OCI-LY1 (cell line): Measurements from ENCODE around the gene WLS.

ENCODE experiments used
- H2AFZ ChIP-seq: fragments of 200-600 bp; sonication (generic), shearing (Covaris generic); 2 replicates; pipeline ENCODE4 v1.6.0; 2014; ENCODE audit warnings: antibody characterized with exemption, mild to moderate bottlenecking, low read length
- H3F3A ChIP-seq: fragments of 200-600 bp; sonication (generic), shearing (Covaris generic); 2 replicates; pipeline ENCODE4 v1.6.0; 2014; ENCODE audit warnings: mild to moderate bottlenecking, antibody characterized with exemption, low read length, moderate library complexity; ENCODE audit not compliant: insufficient read depth
- H3K27ac ChIP-seq: fragments of 200-600 bp; sonication (generic); 2 replicates; pipeline ENCODE4 v1.5.1; 2014; ENCODE audit warnings: low read length, mixed run types, mild to moderate bottlenecking, low read depth; ENCODE audit not compliant: poor library complexity, severe bottlenecking
- H3K27me3 ChIP-seq: fragments of 200-600 bp; sonication (generic); 2 replicates; pipeline ENCODE4 v1.6.0; 2014; ENCODE audit warnings: antibody characterized with exemption, mild to moderate bottlenecking, low read length, moderate library complexity; ENCODE audit not compliant: insufficient read depth
- H3K36me3 ChIP-seq: fragments of 200-600 bp; sonication (generic); 2 replicates; pipeline ENCODE4 v1.6.1; 2014; ENCODE audit warnings: mild to moderate bottlenecking, antibody characterized with exemption, low read length, moderate library complexity, mixed read lengths; ENCODE audit not compliant: insufficient read depth
- H3K4me1 ChIP-seq: fragments of 200-600 bp; sonication (generic); 2 replicates; pipeline ENCODE4 v1.5.1; 2014; ENCODE audit warnings: mild to moderate bottlenecking, low read length, moderate library complexity; ENCODE audit not compliant: insufficient read depth, severe bottlenecking
- H3K4me2 ChIP-seq: fragments of 200-600 bp; sonication (generic), shearing (Covaris generic); 2 replicates; pipeline ENCODE4 v1.6.1; 2014; ENCODE audit warnings: low read length
- H3K4me3 ChIP-seq: fragments of 200-600 bp; sonication (generic); 2 replicates; pipeline ENCODE4 v1.5.1; 2014; ENCODE audit warnings: low read length, low read depth, mild to moderate bottlenecking, mixed read lengths; ENCODE audit not compliant: poor library complexity, severe bottlenecking
- H3K79me2 ChIP-seq: fragments of 200-600 bp; shearing (Covaris generic); 2 replicates; pipeline ENCODE4 v1.6.1; 2016; ENCODE audit warnings: mixed run types, low read length, mixed read lengths; ENCODE audit not compliant: insufficient read depth
- H3K9ac ChIP-seq: fragments of 200-600 bp; sonication (generic), shearing (Covaris generic); 2 replicates; pipeline ENCODE4 v1.6.1; 2014; ENCODE audit warnings: mild to moderate bottlenecking, low read length, mixed read lengths
- H3K9me2 ChIP-seq: fragments of 200-600 bp; sonication (generic), shearing (Covaris generic); 2 replicates; pipeline ENCODE4 v1.6.1; 2014; ENCODE audit warnings: low read depth, mild to moderate bottlenecking, low read length, mixed read lengths
- H3K9me3 ChIP-seq: fragments of 200-600 bp; shearing (Covaris generic); 2 replicates; pipeline ENCODE4 v1.6.1; 2014; ENCODE audit warnings: low read length, mixed read lengths
- H4K20me1 ChIP-seq: fragments of 200-600 bp; sonication (generic), shearing (Covaris generic); 2 replicates; pipeline ENCODE4 v1.6.0; 2016; ENCODE audit warnings: mild to moderate bottlenecking, low read length; ENCODE audit not compliant: insufficient read depth
- CTCF ChIP-seq: fragments of 200-600 bp; sonication (generic), shearing (Covaris generic); IDR thresholded peaks from 2 replicates; pipeline ENCODE4 v1.5.1; 2017; ENCODE audit warnings: mild to moderate bottlenecking, antibody characterized with exemption, low read length, moderate library complexity, mixed read lengths
- EZH2 ChIP-seq: fragments of 200-600 bp; sonication (generic), shearing (Covaris generic); IDR thresholded peaks from 2 replicates; pipeline ENCODE4 v1.8.0; 2017; ENCODE audit warnings: borderline replicate concordance, mixed run types, mild to moderate bottlenecking, antibody characterized with exemption, low read length, moderate library complexity, mixed read lengths

The WLS gene

GRCh38 chr1:68129536-68130250, 102.6 kb downstream of the WLS start:
- Histone ChIP-seq H3K9me2 (no peaks in the 10 kb centered on the region), H3K9ac (no peak overlapping the region), H3K4me3 (no peak overlapping the region), H3F3A (no peaks in the 10 kb centered on the region), H2AFZ (no peak overlapping the region), H3K4me1 (no peaks in the 10 kb centered on the region), H3K79me2 (no peaks in the 10 kb centered on the region), H3K27ac (no peak overlapping the region), H4K20me1 (no peaks in the 10 kb centered on the region), H3K9me3 (no peaks in the 10 kb centered on the region), H3K27me3 (no peaks in the 10 kb centered on the region), H3K4me2 (no peak overlapping the region), H3K36me3 (no peaks in the 10 kb centered on the region)
- no peak for TF ChIP-seq EZH2
- no peak for TF ChIP-seq CTCF

- Histone ChIP-seq H3K9ac (no peak overlapping the region), H3K27ac (no peak overlapping the region), H3K4me3 (no peak overlapping the region), H3F3A (no peaks in the 10 kb centered on the region), H3K36me3 (no peaks in the 10 kb centered on the region), H4K20me1 (no peaks in the 10 kb centered on the region), H3K4me2 (no peak overlapping the region), H2AFZ (no peak overlapping the region), H3K27me3 (no peaks in the 10 kb centered on the region), H3K4me1 (no peaks in the 10 kb centered on the region), H3K9me3 (no peaks in the 10 kb centered on the region), H3K79me2 (no peaks in the 10 kb centered on the region), H3K9me2 (no peaks in the 10 kb centered on the region)
- TF ChIP-seq EZH2, result no peak
Measured at GRCh38 chr1:68128820-68129219, 103.5 kb downstream of the WLS start.

DNA sequence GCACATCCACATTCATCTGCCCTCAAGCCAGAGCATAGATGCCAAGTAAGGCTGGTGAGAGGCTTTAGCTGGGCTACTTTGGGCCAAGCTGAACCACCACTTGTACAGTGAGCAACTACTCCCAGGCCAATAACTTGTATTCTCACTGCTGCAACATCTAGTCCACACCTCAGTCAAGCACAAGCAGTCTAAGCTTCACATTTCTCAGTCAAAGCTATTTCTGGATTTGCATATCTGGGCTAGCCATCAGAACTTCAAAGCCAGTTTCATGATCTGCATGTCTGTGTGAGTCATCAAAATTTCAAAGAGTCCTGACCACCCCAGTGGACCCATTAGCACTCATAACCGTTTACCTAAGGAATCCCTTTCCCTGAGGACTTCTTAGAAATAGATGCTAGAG, 104.2 kb downstream of the WLS start:
- Histone ChIP-seq H3K4me2 (no peak overlapping the region), H3K27me3 (no peaks in the 10 kb centered on the region), H3K79me2 (no peaks in the 10 kb centered on the region), H3K36me3 (no peaks in the 10 kb centered on the region), H3K4me1 (no peaks in the 10 kb centered on the region), H2AFZ (no peak overlapping the region), H3F3A (no peaks in the 10 kb centered on the region), H3K9me3 (no peaks in the 10 kb centered on the region), H4K20me1 (no peaks in the 10 kb centered on the region), H3K9me2 (no peaks in the 10 kb centered on the region), H3K27ac (no peak overlapping the region), H3K9ac (no peak overlapping the region), H3K4me3 (no peak overlapping the region)
- no peak for TF ChIP-seq EZH2

DNA sequence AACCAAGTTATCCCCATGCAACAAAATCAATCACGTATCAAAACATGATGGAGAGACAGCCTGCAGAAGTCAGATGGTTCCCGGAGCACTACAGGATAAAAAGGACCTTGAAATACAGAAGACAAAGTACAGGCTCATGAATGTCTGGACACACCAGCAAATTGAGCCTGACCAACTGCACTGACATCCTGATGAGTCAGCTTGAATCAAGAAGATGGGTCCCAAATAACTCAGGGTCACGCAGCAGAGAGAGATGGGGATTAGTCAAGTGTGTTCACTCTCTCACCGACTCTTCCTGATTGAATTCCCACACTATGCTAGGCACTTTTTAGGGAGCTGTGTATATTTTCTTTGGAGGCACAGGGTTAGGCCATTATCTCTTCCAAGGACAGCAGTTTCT, 110.8 kb downstream of the WLS start:
- H3K9ac ChIP-seq, result no peak overlapping the region
- no peaks in the 10 kb centered on the region for H3F3A ChIP-seq
- H2AFZ ChIP-seq, result no peak overlapping the region
- TF ChIP-seq CTCF, result no peak
- no peaks in the 10 kb centered on the region for H3K4me1 ChIP-seq
- H3K27ac ChIP-seq, result no peak overlapping the region
- no peaks in the 10 kb centered on the region for H3K9me2 ChIP-seq
- no peaks in the 10 kb centered on the region for H3K27me3 ChIP-seq
- no peaks in the 10 kb centered on the region for H4K20me1 ChIP-seq
- no peaks in the 10 kb centered on the region for H3K36me3 ChIP-seq
- no peaks in the 10 kb centered on the region for H3K79me2 ChIP-seq
- H3K4me3 ChIP-seq, result no peak overlapping the region
- no peak overlapping the region for H3K4me2 ChIP-seq
- H3K9me3 ChIP-seq, result no peaks in the 10 kb centered on the region
